Anterior cingulate cortex (tissue), 58 donors: ENCODE measurements around the gene PRKCD.

Source experiments
- DNase-seq, 58 donors: peaks; one replicate each; lab custom pipeline; 2025; lab: John Stamatoyannopoulos, UW

PRKCD gene

GRCh38 chr3:53227993-53228885 lies 67.2 kb downstream of the PRKCD start:
- DNase-seq = no peak

DNA sequence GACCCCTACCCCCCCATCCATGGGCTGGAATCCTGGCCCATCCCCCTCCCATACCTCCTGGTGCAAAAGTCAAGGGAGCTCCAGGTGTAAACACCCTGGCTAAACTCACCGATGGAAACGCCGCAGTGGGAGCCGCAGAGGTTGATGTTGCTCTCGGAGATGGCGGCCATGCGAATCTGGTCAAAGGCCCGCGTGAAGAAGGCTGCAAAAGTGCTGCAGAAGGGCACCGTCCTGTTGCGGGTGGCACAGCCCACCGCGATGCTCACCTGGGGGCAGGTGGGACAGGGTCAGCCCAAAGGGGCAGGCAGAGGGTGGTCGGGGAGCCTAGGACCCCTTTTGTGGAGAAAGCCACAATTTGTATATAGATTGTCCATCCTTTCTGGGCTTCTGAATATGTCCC lies 68.2 kb downstream of the PRKCD start:
- no peak for DNase-seq

DNA sequence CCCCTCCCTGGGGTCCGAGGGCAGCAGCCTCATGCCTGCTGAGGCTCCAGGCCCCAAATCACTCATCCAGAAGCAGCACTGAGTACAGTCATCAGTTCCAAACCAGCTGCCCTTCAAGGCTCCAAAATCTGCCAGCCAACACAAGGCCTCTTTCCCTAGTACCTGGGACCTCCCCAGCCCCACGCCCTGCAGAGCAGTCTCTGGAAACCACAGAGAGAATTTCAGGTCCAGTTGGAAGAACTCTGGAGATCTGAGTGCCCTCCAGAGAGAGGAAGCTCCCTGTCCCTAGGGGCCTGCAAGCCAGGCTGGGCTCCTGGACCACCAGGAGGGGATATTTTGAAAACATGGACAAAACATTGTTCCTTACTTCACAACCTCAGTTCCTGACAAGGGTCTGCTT lies 68.6 kb downstream of the PRKCD start:
- DNase-seq = no peak

GRCh38 chr3:53230041-53230621 lies 69.1 kb downstream of the PRKCD start:
- no peak for DNase-seq

DNA sequence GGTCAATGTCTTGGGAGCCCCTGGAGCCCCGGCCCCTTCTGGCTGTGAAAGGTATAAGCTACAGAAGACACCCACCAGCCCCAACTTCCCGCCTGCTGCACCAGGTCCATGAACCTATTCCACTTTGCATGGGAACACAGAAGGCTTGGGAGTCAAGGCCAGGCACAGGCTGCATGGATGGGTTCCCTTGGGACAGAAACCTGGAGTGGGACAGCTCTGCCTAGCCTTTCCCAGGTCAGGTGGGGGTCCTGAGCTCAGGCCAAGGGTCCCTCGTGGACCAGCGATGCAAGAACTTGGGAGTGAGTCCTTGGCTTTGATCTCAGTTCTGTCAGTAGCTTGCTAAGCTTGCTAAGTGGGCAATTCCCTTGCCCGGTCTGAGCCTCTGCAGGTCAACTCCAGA lies 69.8 kb downstream of the PRKCD start:
- no peak for DNase-seq

DNA sequence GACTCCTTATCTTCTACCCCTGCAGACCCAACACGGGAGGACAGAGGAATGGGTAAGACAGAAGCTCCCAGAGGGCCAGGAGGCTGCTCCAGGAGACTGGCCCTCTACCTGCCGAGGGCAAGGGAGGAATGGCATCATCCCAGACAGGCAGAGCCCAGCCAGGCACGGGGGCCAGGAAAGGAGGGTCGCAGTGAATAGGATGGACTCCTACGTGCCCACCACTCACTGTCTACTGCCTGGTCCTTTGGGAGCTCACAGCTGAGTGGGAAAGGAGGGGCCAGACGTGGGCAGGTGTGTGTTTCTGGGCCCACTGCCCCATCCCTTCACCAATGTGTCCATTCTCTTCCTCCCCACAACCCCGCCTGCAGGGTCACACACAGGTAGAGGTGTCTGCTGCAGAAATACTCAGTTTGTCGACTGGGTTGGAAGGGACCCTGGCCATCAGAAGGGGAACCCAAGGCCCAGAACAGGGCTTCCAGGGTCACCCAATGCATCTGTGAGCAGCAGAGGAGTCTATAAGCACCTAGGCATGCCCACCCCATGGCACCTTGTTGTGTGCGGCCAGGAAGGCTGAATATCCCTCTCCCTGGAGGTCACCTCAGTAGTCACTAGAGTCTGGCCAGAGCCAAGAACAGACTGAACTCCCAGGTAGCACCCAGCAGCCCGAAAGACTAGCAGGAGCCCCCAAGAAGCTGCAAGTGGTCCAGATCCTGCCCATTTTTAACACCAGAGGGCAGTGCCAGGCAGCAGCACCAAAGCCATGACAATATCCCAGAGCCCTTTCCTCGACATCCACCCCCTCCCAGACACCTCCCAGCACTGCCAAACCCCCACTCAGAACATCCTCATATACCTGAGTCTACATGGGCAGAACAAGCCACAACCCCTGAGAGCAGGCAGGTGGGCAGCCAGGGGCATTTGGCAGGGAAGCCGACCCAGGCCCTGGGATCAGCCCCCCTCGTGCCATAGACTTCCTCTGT lies 70.8 kb downstream of the PRKCD start:
- DNase-seq = no peak

DNA sequence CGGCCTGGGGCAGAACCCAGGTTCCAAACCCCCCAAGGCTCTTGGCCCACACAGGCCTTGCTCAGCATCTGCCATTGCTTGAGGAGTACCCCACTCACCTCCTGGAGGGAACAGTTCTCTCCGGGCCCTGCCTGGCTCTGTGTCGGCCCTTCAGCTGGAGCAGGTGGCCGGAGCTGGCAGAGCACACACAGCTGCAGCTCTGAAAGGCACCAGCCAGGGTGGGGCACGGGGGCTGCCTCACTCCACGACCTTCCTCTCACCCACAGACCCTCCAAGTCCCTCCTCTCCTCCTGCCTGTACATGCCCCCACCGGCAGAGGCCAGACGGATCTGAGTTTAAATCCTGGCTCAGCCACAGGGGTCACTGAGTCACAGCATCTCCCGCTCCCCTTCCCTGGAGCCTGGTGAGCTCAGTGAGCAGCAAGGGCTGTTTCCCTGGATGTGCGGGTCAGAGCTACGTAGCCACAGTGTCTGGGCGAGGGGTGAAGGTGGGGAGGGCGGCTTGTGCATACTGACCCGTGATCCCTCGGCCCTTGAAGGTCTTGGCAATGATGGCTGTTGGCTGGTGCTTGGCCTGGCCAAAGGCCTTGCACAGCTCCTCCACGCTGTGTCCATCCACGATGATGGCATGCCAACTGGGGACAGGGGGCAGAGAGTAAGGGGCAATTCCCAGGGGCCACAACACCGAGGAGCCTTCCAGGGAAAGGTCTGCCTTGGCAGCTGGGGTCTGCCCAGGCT lies 71.8 kb downstream of the PRKCD start:
- no peak for DNase-seq

- no peak for DNase-seq
These were observed 73.3 kb downstream of the PRKCD start for GRCh38 chr3:53234130-53234840.

- no peak for DNase-seq
These were observed 73.8 kb downstream of the PRKCD start for GRCh38 chr3:53234841-53235232.

GRCh38 chr3:53235545-53235944 lies 74.5 kb downstream of the PRKCD start:
- DNase-seq = no peak

DNA sequence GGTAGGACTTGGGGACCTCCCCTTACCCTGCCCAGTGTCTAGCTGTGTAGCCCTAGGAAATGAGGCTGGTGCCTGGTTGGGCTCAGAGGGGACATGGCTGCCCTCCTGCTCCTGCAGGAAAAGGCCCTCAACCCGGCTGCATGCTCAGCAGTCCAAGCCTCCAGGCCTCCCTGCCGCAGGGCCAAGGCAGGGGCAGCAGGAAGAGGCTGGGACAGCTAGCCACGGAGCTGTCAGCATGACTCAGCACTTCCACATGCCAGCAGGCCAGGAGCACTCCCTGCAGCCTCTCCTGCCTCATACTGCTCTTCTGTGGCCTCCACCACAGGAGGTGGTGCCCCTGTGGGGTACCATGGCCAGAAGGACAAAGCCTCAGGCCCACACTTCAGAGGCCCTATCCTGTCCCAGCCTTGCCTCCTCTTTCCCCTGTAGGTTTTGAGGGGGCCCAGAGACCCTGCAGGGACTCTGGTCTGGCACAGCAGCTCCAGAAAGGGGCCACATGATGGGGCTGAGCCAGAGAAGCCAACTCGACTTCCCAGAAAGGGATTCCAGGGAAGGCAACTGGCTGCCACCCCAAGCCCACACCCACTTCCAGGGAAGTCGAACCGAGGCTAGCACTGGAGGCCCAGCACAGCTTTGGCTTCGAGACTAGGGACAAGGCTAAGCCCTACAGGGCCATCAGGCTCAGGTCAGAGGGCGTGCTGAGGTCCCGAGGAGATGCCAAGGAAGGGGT lies 75.3 kb downstream of the PRKCD start:
- DNase-seq = peak in 33 of 58 donors; percentile 10 to 81 (median 40)

DNA sequence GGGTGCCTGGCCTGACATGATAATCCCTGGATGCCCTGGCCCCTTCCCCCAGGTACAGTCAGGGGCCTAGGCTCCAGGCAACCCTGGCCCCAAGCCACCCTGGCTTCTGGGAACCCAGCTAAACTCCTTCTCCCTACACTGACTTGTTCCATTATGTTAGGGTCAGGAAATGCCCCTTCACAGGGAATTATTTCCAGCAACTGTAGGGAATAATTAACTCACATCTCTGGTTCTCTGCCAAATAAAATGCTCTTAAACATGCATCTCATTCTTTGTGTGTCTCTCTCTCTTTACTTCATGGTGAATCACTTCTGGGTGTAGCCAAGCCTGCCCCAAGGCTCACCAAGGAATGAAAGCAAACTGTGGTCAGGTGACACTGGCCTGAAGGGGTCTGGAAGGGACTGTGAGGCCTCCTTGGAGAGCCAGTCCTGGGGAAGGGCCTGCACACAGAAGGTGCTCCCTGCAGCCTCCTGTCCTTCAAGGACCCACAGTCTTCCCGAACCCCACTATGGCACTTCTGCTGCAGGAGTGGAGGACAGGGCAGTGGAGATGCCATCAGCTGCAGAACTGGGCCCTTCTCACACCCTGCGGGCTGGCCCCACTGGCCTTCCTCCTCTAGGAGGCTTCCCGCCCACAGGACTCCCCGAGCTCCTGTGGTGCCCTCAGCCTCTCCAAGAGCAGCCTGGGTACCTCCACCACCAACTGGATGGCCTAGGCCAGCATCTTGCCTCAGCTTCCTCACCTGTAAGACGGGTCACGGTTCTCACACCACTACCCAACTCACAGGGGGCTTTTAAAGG lies 77.2 kb downstream of the PRKCD start:
- peak in 2 of 58 donors; percentile 20 to 34 for DNase-seq

DNA sequence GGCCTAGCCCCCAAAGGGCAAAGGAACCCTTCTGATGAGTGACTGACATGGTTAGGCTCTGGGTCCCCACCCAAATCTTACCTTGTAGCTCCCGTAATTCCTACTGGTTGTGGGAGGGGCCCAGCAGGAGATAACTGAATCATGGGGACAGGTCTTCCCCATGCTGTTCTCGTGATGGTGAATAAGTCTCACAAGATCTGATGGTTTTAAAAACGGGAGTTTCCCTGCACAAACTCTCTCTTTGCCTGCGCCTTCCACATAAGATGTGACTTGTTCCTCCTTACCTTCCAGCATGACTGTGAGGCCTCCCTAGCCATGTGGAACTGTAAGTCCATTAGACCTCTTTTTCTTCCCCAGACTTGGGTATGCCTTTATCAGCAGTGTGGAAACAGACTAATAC lies 77.9 kb downstream of the PRKCD start:
- no peak for DNase-seq

DNA sequence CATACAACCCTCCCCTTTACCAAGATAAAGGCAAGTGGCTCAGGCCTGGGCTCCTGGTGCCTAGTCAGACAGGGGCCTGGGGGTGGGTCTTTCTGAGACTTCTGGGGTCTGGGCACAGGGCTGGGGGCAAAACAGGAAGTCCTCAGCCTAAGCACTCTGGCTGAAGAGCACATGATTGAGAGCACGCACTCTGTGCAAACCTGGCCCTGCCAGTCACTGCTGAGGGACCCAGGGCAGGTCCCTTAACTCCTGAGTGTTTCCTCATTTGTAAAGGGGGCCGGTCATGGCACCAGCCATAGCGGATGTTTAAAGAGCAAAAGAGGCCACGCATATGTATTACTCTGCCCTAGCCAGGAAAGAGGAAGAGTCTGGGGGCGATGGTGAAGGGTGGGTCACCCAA lies 78.8 kb downstream of the PRKCD start:
- no peak for DNase-seq

DNA sequence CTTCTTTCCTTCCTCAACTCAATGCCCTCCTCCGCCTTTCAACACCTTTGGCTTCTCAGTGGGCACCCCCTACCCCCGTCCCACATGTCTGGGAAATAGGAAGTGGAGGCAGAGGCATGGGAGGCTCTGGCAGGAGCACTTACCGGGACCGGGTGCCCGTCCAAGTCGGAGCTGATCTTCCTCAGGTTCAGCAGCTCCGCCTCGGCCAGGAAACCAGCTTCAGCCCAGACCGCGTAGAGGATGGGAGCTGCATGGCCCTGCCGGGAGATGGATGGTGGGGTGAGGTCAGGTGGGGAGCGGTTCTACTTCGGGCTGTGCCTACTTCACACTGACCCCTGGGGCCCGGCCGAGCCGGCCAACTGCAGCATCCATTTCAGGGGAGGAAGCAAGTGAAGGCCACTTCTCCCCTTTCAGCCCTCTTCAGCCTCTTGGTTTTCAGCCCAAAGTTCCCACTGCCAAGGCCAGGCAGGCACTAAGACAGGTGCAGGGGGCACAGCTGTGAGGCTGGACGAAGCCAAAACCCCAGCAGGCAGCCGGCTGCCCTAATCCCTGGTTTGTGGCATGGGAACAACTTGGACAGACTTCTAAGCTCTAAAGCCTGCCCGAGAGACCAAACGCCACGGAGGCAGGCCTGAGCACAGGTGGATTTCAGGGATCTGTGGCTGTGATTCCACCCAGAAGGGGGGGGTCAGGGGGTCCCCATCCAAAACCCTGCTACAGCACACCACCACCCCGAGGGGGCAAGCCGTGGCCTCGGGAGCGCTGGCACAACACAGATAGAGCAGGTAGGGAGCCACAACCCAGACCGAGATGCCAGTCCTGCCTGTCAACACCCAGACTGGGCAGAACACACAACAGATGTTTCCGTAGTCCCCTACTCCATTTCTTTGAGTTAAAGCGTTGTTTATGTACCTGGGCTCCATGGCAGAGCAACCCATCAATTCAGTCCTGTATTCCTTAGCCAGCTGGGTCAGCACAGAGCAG lies 80.3 kb downstream of the PRKCD start:
- no peak for DNase-seq

GRCh38 chr3:53242155-53242554 lies 81.1 kb downstream of the PRKCD start:
- DNase-seq = no peak
